Femur (tissue), 1 donor: Measurements from ENCODE around the gene UNC45B.
A peak's percentile ranks its signal among the peaks of the same experiment; 100 is the strongest.
"Not testable (repeated sequence)": the region's sequence is repeated elsewhere in the genome, so short reads cannot be mapped to it uniquely, and the experiment has no call there.

Experiments
- DNase-seq: peaks from one replicate; pipeline ENCODE4 v3.0.0-alpha.2; 2017

Gene UNC45B, protein sequence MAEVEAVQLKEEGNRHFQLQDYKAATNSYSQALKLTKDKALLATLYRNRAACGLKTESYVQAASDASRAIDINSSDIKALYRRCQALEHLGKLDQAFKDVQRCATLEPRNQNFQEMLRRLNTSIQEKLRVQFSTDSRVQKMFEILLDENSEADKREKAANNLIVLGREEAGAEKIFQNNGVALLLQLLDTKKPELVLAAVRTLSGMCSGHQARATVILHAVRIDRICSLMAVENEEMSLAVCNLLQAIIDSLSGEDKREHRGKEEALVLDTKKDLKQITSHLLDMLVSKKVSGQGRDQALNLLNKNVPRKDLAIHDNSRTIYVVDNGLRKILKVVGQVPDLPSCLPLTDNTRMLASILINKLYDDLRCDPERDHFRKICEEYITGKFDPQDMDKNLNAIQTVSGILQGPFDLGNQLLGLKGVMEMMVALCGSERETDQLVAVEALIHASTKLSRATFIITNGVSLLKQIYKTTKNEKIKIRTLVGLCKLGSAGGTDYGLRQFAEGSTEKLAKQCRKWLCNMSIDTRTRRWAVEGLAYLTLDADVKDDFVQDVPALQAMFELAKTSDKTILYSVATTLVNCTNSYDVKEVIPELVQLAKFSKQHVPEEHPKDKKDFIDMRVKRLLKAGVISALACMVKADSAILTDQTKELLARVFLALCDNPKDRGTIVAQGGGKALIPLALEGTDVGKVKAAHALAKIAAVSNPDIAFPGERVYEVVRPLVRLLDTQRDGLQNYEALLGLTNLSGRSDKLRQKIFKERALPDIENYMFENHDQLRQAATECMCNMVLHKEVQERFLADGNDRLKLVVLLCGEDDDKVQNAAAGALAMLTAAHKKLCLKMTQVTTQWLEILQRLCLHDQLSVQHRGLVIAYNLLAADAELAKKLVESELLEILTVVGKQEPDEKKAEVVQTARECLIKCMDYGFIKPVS

GRCh38 chr17:35147375-35147905 lies at the start of gene UNC45B:
UNC45B (plus strand) TSS chr17:35147817; CDS start chr17:35148264, 447 bp downstream.
- DNase-seq: peak; percentile 62

DNA sequence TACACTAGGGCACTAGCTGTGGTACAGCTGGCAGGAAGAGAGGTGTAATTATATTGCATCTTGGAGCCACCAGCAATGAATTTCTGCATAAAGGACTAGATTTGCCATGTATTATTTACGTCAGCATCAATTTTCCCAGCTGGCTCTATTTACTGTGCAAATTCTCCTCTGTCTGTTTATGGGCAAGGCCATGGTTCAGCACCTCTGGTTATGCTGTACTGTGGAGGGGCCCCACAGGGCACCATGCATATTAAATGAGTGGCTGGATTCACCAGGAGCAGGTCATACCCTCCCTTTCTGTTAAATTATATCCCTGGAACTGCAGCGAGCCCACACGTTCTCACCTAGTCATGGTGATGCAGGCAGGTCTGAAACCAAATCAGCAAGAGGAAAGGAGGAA lies 47.7 kb upstream of the UNC45B start:
- no peak for DNase-seq

DNA sequence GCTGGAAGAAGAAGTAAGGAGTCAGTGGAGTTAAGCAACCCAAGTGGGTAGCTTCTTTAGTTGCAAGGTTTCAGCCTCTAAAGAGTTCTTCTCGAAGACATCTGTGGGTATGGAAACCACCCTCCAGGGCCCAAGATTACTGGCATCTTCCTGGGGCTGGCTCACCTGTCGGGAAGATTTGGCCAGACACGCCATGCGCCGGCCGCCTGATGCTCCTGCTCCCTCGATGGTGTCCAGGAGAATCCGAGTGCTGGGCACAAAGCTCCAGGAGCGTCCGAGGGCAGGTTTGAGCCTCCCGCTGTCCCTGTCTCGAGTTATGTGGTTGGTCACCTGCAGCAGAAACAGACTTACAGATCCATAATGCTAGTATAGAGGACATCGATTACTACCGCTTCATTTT lies 46.6 kb upstream of the UNC45B start:
- no peak for DNase-seq

DNA sequence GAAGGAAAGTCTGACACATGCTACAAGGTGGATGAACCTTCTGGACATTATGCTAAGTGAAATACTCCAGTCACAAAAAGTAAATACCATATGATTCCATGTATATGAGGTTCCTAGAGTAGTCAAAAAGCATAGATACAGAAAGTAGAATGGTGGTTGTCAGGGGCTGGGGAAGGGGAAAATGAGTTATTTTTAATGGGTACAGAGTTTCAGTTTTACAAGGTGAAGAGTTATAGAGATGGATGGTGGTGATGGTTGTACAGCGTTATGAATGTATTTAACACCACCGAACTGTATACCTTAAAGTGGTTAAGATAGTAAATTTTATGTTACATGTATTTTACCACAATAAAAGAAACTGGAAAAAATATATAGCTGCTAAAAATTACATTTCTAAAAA lies 45.9 kb upstream of the UNC45B start:
- no peak for DNase-seq

- DNase-seq: no peak
These were observed 44.3 kb upstream of the UNC45B start for GRCh38 chr17:35103271-35103670.

GRCh38 chr17:35104844-35105450 lies 42.7 kb upstream of the UNC45B start:
- DNase-seq: no peak

- DNase-seq: not testable (repeated sequence)
These were observed 36.8 kb upstream of the UNC45B start for GRCh38 chr17:35110791-35111190.

DNA sequence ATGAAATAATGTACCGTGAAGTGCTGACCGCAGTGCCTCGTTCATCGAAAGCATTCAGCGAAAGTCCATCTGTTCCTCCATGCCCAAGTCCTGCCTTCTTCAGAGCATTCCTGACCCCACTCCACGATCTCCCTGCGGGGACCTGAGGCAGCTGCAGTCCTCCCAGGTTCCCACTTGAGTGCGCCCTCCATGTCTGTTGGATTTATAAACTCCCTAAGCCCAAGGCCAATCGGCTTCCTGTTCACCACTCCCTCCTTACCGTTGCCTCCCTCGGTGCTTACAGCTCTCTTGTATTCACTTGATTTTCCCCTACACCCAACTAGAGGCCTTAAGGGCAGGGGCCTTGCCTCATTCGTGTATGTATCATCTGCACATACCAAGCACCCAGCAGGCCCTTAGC lies 30.8 kb upstream of the UNC45B start:
- DNase-seq: no peak

GRCh38 chr17:35117984-35118383 lies 29.6 kb upstream of the UNC45B start:
- no peak for DNase-seq

DNA sequence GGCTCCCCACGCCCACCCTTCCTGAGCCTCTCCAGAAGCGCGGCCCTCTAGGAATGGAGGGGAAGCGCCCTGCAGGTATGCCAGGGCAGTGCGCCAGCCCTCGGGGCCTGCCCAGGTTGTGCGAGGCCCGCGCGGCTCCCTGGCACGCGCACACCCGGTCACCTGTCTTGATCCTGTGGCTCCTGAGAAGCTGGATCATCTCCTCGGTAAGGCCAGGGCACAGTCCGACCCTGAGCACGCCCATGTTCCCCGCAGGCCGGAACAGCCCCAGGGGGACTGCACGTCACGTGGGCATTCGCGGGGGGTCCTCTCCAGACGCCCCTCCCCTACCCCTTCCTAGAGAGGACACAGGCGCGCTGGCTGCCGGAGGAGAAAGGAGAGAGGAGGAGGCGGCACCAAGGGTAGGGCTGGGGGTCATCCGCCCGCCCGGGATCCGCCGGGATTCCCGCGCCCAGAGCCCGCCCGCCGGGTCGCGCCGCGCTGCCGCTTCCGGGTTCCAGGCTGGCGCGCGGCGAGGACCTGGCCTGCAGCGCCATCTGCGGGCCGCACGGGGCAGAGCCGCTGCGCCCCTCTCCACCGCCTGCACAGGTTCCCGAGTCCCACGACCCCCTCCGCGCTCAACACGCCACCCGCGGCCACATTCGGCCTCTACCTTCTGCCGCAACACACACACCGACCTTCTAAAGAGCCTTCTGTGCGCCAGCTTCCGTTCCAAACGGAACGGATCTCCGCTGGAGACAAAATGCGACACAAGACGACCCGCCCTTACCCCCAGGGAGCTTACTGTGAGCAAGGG lies 28.0 kb upstream of the UNC45B start, which contains the start of gene RAD51D:
TSS of gene RAD51D (minus strand) at position 491 of the 796 bp plus-strand sequence. CDS start at position 244, 247 bp downstream.
- DNase-seq: peak; percentile 82

GRCh38 chr17:35121315-35121714 lies 26.3 kb upstream of the UNC45B start, which contains the start of gene FNDC8:
FNDC8 (plus strand) TSS chr17:35121615; CDS start chr17:35121694, 79 bp downstream.
- no peak for DNase-seq

- DNase-seq: no peak
These were observed 19.7 kb upstream of the UNC45B start for GRCh38 chr17:35127751-35128514.

DNA sequence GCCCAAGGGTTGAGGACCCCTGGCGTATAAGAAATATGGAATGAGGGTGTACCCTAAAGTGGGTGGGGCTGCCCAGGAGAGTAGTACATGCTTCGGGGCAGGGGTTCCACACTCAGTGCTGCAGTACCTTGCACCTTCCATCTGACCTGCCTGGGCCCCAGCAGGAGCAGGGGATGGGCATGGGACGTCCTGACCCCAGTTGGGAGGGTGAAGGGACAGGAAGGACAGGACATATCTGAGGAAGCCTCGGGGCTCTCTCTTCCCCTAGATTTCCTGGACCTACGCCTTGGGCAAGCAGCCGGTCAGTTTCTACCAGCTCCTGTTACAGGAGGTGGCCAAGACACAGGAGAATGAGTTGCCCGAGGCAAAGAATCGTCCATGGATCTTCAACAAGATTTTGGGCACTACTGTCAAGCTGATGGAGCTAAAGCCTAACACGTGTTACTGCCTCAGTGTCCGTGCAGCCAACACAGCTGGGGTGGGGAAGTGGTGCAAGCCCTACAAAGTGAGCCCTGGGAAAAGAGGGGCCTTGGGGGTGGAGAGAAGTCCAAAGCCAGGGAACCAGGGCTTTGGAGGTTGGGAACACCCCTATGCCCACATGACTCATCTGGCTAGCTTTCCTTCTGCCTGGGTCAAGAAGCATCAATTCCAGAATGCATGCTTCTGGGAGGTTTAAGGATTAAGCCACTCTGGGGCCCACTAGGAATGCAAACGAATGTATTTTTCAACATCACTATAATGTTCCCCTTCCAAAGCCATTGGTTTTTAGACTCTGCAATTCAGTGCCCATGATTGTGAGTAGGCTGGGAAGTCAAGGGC lies 18.3 kb upstream of the UNC45B start:
- DNase-seq: no peak

GRCh38 chr17:35129973-35130351 lies 17.7 kb upstream of the UNC45B start:
- no peak for DNase-seq

DNA sequence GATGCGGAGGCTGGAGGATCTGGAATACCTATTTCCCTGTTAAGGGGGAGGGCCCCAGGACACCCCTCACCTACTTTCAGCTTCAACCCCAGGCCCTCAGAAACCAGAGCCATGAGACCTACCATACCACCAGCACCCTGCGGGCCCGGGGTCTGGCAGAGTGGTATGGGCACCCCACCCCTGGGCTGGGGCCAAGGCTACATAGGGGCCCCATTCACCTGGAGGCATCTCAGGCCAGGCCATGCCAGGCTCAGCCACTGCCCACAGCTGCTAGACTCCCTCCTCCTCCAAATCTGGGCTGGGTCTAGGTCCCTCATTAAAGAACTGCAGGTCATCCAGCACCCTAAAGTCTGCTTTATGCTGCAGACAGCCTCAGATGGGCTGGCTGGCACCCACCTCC lies 17.2 kb upstream of the UNC45B start:
- DNase-seq: no peak

DNA sequence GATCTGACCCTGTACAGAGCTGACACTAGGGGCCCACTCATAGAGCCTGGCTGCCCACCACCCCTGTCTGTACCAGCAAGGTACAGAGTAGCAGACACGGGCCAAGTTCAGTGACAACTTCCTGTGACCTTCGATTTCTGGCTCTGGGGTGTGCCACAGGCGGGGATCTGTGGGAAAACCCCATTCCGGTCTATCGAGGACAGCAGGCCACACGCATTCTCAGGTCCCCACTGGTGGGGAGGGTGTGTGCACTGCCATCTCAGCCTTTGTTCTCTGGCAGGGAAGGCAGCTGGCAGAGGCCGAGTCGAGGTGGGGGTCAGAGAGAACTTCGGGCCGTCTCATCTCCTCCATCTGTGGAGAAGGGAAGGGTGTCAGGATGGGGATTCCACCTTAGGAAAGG lies 15.5 kb upstream of the UNC45B start:
- no peak for DNase-seq

DNA sequence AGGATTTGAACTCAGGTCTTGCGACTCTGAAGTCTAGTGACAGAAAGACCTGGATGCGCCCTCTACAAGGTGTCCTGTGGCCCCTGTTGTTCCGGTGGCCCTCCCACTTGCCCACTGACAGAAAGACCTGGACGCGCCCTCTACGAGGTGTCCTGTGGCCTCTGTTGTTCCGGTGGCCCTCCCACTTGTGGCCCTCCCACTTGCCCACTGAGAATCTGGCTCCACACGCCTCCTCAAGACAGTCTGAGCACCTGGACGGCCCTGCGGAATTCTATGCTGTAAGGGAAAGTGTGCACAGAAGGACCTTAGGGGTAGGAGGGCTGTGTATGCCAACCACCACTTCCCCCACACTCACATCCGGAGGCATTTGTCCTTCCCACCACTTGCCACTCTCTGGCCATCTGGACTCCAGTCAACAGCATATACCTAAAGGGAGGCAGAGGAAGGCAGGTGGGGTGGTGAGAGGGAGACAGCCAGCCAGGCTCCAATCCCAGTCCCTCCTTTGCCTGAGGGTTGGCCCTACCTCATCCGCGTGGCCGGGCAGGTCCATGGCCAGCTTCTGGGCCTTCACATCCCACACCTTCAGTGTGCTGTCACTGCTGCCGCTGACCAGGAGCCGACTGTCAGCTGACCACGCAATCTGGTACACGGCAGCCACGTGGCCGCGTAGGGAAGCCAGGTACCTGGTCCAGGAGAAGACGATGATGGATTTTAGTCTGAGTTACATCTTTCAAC lies 14.6 kb upstream of the UNC45B start:
- DNase-seq: no peak

DNA sequence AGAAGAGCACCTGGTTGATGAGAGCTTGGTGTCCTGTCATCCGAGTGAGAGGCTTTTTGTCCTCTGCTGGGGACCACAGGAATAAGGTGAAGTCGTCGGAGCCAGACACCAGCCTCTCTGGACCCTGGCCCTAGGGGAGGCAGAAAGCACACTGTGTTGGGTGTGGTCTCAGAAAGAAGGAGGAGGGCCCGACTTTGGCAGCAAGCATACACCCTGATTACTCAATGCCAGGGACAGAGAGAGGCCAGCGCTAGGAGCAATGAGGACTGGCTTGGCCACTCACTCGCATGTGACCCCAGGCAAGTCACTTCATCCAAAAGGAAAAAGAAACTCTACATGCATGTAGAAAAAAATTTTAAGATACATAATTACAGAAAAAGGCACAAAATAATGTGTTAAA lies 12.3 kb upstream of the UNC45B start:
- DNase-seq: no peak

- DNase-seq: no peak
These were observed 9.4 kb upstream of the UNC45B start for GRCh38 chr17:35138218-35138617.
